HK-2 (cell line): ENCODE results near the gene PPM1M.

Experiments used
- DNase-seq: peaks from one replicate; pipeline ENCODE4 v3.0.0-alpha.2; 2018; ENCODE audit not compliant: unreplicated experiment

The PPM1M gene

DNA sequence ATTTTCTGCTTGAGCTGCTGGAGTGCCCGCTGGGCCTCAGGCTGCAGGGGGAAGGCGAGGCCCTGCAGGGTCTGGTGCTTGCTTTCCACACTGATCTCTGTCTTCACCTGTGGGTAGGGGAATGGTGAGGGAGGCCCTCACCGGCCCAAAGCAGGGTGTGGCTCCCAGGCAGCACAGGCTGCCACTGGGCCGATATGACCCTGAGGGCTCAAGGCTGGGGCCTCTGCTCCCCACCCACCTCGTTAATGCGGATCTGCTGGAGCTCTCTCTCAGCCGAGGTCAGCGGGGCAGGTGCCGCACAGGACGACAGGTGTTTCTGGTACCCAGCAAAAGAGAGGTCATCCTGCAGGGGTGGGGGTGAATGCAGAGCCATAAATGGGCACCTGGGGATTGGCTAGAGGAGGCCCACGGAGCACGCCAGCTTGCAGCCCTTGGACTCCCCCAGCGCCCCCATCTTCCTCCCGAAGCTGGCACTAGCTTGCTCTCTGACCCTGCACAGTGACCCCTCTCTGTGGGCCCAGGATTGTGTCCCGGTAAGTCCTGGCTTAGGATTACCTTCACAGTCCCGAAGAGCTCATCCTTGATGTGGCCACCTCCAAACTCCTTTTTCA is 14.6 kb upstream of the PPM1M start:
- no peak for DNase-seq

DNA sequence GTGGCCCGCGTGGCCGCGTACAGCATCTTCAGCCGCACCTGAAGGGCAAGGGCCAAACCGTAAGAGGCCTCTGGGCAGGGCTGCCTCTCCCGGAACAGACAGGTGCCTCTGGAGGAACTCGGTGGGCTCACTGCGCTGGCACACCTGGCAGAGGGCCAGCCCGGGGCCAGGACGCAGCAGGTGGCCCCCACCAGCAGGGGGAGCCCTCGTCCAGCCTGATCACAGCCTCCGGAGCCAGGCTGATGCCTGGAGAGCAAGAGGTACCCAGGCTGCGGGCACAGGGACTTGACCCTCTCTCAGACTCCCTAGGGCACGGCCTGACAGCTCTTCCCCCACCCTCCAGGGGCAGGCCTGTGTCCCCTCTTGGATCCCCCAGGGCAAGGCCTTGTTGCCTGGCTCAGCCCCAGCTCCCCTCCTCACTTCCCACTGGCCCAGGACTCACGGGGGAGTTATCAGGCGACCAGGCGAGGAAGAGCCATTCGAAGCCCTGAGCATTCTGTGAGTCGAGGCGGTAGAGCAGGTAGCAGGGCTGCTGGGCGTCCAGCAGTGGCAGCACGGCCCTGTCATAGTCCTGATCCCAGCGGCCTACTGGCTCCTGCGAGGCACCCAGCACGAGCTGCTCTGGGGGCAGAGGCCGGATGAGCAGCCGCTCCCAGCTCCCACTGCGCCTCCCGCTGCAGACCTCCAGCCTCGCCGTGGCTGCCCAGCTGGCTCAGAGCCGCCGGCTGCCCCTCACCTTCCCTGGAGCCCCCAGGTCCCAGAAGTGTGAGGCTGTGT is 13.9 kb upstream of the PPM1M start:
- DNase-seq: peak; percentile 72

DNA sequence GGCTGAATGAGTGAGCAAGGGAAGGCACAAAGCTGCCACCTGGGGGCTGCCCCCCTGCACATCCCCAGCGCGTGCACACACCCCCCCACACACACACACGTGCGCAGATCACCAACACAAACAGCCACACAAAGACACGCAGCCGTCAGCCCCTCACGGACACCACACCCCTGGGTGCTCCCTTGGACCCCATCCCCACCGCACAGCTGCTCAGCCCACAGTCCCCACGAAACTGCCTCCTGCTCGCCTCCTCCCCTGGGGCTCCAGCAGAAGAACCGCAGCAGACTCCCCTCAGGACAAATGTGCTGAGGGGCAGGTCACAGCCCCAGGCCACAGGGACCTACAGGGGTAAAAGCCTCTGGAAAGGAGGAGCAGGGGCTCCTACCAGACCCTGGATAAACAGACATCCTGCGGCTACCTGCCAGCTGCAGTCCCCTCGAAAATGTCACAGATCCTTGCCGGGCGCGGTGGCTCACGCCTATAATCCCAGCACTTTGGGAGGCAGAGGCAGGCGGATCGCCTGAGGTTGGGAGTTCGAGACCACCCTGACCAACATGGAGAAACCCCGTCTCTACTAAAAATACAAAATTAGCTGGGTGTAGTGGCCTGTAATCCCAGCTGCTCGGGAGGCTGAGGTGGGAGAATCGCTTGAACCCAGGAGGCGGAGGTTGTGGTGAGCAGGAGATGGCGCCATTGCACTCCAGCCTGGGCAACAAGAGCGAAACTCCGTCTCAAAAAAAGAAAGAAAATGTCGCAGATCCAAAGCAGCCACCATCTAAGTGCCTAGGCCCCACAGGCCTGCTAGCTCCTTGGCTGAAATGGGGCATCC is 13.1 kb upstream of the PPM1M start:
- DNase-seq: no peak

DNA sequence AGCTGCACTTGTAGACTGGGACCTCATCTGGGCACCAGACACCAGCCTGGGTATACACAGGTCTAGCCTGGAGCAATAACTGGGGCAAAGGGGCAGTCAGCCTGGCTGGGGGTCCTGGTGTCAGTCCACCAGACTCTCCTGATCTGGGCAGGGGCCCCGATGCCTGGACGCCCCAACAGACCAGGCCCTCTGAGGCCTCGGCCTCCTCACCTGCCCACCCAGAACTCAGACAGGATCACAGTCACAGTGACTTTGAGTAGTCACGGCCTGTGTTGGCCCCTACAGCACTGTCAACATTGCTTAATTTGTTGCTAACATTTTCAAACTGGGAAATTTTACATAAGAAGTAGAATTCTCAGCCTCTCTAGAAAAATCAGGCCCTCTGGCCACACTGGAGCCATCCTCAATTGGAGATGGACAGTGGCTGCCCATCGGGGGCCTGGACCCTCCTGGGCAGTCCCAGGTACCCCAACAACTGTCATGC is 12.4 kb upstream of the PPM1M start:
- no peak for DNase-seq

DNA sequence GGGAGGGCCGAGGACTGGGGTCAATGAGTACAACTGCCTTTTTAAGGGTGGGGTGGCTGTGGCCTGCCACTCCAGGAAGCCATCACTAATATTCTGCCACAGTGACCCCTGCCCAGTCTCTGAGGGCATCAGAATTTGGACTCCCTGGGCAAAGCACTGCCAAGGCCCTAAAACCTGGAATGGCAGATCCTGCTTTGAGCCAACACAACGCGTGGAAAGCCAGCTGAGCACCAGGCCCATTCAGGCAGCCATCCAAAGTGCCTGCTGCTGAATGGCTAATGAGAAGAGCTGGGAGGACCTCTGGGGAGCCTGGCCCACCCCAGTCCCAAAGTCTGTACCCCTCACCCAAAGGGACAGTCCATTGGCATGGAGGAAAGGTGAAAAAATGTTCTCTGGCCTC is 11.6 kb upstream of the PPM1M start:
- DNase-seq: no peak

DNA sequence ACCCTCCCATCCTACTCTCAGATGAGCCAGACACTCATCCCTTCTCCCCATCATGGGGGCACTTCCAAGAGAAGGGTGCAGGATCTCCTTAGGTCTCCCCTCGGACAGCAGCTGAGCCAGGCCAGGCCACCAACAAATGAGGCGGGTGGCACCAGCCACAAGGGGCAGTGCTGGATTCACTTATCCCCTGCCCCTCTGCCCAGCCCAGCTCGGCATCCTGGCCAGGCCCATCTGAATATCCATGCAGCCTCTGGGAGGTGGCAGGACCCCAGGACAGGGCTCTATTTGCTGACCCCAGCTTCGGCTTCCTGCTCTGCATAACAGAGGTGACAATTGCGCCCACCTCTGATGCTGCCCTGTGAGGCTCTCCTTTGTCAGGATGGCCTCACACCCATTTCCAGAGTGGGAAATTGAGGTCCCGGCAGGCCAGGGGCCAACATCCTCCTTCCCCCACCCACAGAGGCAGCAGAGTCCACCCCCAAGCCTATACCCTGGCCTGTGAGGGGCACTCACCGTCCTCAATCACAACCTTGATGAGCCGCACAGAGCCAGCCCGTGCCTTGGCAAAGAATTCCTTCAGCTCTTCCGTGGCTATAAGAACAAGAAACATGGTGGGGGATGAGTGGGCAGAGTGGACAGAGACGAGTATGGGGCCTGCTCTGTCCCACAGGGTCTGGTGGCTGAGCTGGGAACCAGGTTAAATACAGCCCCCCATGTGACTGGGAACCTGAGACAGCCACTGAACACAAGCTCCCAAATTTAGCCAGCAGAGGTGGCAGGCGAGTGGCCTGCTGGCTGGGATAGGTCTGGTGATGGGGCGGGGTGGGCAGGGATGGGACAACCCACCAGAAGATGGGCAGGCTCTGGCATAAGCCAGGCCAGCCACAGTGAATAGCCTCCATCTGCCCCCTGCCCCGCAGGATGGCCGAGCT is 10.8 kb upstream of the PPM1M start:
- no peak for DNase-seq

DNA sequence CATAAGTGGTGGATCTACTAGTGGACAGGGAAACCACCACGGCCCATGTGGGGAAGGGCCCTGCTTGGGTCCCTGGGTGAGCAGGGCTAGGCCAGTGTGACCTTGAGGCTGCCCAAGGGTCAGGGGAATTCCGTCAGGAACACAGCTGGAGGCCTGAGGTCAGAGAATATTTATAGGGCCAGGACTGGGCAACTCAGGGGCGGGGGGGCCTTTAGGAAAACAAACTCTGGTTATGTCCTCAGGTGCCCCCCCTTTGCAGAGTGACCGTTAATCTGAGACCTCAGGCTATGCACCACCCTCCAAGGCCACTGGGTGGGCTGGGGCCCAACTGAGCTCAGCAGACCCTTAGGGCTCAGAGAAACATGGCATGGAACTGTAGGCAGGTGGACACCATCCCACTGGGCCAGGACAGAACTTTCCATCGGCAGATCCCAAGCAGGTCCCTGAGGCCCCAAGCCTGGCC is 9.1 kb upstream of the PPM1M start:
- DNase-seq: no peak

DNA sequence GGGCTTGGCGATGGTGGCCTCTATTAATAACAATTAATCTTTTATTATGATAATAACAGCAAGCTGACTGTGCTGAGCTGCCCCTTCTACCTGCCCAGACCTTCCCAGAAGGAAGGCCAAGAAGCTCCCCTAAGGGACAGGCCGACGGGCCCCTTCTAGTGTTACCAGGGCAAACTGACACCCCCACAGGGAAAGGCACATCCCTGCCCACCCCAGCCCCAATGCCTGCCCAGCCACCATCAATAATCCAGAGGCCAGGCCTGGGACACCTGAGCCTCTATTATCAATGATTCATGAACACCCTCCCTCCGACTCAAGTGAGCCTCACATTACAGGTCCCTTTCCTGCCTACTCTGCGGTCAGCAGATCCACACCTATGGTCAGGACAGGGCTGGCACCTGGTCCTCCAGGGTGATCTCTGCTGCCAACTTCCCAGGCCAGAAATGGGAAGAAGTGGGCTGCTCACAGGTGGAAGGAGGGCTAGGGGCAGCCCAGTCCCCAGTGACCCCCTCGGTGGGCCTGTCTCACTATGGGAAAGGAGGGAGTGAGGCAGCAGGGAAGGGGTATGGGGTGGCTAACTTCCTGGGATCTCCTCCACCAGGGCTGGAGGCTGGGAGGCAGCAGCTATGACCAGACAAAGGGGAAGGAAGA is 8.4 kb upstream of the PPM1M start:
- DNase-seq: no peak

DNA sequence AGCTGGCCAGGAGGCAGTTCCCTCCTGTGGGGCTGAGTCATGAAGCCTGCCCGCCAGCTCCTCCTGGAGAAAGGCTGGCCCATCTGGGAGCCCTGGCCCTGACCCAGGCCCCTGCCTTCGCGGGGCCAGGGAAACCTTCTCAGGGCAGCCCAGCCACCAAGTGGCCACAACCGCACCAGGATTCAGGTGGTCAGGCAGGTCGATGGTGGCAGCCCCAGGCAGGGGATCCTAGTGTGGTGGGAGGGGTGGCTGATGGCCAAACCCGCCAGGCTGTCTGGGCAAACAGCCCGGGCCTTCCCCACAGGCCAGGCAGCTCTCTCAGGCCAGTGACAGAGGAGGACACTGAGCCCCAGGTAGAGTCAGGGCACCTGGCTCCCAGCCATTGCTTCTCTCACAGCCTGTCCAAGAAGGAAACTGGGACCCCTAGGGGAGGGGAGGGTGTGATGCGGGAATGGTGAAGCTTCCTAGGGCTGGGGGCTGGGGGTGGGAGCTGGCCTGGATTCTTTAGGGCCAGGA is 7.8 kb upstream of the PPM1M start:
- peak; percentile 85 for DNase-seq

DNA sequence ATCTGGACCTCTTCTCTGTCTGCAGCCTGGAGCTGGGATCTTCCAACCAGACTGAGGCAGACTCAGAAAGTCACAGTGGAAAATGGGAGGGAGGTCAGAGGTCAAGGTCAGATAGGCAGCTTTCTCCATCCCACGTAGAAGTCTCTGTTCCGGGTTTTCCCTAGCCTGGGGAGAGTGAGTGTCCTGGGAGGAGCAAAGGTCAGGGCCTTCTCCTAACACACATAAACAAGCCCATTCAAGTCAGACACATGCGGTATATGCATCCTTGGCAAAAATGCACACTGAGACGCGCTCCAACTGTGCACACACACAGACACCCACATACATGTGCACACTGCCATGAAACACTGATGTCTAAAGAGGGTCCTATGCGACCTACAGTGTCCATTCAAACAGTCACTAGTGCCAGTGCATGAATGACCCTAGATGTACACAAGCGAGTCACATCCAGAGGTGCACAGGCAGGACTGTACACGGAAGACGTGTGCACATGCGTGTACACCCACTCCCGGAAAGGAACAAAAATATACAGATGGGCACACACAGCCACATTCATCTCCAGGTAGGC is 7.3 kb upstream of the PPM1M start:
- no peak for DNase-seq

DNA sequence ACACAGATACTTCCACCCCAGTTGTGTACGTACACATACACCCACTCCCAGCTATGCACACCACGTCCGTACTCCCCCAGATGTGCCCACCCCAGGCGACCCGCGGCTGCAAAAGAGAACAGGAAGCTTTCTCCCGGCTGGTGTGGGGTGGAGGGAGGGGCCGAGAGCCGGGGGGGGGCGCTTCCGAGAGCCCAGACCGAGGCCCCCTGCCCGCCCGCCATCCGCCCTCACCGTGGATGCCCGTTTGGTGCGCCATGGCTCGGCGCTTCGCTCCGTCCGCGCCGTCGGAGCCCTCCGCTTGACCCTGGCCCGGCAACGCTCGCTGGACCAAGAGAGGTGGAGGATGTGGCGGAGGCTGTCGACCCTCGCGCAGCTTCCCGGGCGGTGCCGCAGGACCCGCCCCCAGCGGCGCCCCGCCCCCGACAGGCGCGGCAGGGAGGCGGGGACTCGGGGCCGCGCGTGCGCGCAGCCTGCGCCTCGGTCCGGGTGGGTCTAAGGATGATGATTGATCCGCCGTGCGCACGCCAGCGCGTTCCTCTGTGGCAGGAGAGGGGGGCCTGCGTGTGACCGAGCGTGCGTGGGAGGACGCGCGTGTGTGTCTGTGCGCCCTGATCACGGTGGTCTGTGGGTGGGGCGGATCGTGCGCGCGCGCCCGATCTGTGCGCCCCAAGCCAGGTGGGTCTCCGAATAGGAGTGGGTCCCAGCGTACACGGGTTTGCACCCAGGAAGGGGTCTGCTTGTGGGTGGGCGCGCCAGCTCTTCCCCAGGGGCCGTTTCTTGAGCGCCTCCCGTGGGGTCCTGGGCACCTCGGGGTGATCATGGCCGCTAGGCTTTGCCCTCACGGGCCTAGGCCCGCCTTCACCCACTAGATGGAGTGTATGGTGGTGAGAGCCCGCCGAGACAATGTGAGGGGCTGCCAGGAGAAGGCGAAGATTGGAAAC is 6.5 kb upstream of the PPM1M start, which contains the start of gene TWF2:
Gene TWF2 (minus strand): TSS at position 398 of the 941 bp plus-strand sequence. CDS start 142 bp downstream, at position 256.
- DNase-seq: peak; percentile 69

DNA sequence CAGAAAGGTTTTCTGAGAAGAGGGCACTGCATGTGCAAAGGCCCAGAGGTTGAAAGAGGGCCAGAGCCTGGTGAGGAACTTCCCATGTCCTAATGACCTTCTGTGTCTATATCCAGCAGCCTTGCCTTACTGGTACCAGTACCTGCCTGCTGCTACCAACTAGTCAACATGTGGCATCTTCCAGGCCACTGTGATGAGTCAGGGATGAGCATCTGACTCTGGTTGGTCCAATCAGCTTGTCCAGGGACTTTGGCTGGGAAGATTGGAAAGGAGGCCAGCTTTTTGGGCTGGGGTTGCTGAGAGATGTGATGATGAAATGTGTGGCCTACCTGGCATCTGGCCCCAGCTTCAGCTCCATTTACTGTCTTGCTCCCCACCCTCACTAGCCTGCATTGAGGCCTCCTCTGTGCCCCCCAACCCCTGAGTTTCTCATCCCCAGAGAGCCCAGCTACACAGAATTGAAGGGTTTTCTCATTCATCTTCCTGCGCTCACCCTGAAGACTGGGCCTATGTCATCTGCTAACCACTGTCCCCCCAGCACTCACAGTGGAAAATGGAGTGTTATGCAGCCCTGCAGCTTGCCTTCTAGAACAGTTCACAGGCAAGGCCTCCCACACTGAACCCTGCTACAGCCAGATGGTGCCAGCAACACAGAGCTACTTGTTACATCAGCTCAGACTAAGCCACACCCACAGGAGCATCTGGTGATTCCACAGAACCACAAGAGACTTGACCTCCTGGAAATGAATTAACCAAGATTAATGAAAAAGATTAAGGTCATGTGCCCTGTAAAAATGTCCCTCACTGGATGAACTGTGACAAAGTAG is 5.3 kb upstream of the PPM1M start:
- DNase-seq: no peak

DNA sequence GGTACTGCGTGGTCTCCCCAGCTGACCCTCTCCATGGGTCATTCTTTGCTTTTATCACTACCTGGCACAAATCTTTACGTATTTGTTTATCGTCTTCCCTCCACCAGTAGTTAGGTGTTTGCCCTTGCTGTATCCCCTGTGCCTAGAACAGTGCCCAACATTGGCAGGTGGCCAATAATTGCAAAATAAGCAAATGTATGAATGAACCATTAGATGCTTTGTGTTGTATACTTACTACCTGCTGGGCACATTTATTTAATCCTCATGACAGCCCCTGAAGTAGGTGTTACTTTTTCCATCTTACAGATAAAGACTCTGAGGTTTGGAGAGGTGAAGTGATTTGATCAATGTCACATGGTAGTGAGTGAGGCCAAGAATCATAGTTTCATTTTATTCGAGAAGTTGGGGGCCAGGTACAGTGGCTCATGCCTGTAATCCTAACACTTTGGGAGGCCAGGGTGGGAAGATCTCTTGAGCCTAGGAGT is 4.6 kb upstream of the PPM1M start:
- DNase-seq: no peak

DNA sequence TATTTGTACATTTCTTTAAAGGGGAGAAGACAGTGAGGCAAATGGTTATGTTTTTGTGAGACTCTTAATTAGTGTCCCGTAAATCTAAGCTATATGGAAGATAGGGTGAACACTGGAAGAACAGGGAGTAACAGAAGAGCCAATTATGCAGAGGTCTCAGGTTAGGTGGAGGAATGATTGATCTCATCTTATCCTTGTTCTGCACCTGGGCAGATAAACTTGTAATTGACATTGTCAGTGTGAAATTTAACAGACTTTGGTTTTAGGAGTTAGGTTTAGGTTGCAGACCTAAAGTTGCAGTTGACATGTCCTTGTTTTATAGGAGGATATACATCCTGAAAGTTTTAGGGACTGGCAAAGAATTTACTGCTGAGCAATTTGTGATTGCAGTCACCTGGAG is 3.5 kb upstream of the PPM1M start:
- no peak for DNase-seq

DNA sequence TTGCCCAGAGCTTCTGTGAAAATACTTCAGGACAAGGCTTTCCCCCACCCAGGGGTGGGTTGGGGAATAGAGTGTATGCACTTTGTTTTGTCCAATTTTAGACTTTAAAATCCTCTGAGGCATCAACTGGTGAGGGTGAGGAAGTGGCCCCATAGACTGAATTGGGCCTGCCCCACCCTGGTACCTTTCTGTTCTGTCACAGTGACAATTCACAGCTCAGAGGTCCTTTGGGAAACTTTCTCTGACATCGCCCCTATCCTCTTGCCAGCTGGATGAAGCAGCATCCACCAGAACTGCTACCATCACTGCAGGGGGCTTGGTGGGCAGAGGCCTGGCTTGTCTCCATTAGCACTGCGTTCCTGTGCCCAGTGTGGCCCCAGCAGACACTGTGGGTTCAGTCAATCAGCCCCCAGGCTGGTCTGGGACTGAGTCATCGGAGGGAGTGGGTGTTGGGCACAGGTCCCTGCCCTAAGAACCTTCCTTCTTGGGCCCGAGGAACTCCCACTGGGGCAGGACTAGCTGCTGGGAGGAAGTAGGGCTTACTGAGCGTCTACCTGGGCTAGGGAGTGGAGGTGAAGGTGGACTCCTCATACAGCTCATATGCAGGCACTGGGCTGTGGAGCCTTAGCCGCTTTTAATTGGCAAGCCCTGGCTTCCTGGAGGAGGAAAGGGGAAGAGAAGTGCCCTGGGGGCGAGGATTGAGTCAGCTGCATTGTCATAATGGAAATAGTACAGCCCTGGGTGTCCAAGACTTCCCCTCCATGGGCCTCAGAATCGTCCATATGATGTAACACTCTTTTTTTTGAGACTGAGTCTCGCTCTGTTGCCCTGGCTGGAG is 1.5 kb upstream of the PPM1M start:
- no peak for DNase-seq

DNA sequence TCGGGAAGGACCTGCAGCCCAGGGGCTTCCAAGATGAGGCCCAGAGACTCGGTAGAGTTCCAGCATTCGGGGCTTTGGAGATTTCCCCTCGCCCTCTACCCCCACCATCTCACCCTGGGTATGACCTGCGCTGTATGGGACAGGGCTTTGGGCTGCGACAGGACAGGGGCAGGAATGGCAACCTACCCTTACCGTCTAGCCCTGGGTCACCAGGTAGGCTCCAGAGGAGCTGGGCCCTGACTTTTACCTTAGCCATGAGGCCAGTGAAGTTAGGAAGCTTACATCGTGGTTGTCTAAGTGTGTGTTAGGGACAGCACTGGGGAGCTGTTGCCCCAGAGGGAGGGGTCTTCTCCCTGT is 683 bp downstream of the PPM1M start:
- no peak for DNase-seq

DNA sequence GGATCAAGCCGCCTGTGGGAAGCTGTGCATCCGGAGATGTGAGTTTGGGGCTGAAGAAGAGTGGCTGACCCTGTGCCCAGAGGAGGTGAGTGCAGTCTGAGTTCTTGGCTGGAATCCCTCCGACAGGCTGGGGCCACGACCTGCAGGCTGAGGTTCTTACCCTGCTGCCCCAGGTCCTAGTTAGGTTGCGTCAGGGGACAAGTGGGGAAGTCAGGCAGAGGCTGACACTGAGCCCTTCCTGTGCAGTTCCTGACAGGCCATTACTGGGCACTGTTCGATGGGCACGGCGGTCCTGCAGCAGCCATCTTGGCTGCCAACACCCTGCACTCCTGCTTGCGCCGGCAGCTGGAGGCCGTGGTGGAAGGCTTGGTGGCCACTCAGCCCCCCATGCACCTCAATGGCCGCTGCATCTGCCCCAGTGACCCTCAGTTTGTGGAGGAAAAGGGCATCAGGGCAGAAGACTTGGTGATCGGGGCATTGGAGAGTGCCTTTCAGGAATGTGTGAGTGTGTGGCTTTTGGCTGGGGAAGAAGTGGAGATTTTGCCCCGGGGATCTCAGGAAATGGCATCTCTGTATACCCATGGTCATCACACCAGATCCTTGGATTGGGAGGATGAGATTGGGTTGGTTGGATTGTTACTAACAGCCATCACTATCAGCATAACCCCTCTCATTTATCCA is 1.3 kb downstream of the PPM1M start:
- no peak for DNase-seq
